Neural progenitor cell (in vitro differentiated cells): ENCODE results near the gene ASPHD2. TPM values are rescaled to one million over a fixed set of nuclear protein-coding genes. Genes with fewer than 3 reads are reported as not detected.

Source experiments
- DNase-seq: peaks from one replicate; pipeline ENCODE4 v3.0.0-alpha.2; 2016; ENCODE audit warnings: low spot score
- H2AFZ ChIP-seq: fragments of 200-600 bp; sonication (generic); replicated peaks from 2 replicates; pipeline ENCODE4 v1.6.1; 2016; ENCODE audit warnings: antibody characterized with exemption
- H3F3A ChIP-seq: fragments of 200-600 bp; sonication (generic); 2 replicates; pipeline ENCODE4 v1.6.1; 2016; ENCODE audit warnings: antibody characterized with exemption, low read depth
- H3K27ac ChIP-seq: fragments of 200-600 bp; sonication (generic); 2 replicates; pipeline ENCODE4 v1.5.1; 2016; ENCODE audit warnings: mild to moderate bottlenecking
- H3K27me3 ChIP-seq: fragments of 200-600 bp; sonication (generic); 2 replicates; pipeline ENCODE4 v1.6.1; 2016; ENCODE audit warnings: mild to moderate bottlenecking, moderate library complexity
- H3K36me3 ChIP-seq: fragments of 200-600 bp; sonication (generic); 2 replicates; pipeline ENCODE4 v1.5.1; 2016
- H3K4me1 ChIP-seq: fragments of 200-600 bp; sonication (generic); 2 replicates; pipeline ENCODE4 v1.6.1; 2016; ENCODE audit warnings: mixed run types
- H3K4me2 ChIP-seq: fragments of 200-600 bp; sonication (generic); 2 replicates; pipeline ENCODE4 v1.6.1; 2016
- H3K4me3 ChIP-seq: fragments of 200-600 bp; sonication (generic); 2 replicates; pipeline ENCODE4 v1.5.1; 2016
- H3K79me2 ChIP-seq: fragments of 200-600 bp; sonication (generic); 2 replicates; pipeline ENCODE4 v1.6.1; 2016; ENCODE audit warnings: low read depth
- H3K9ac ChIP-seq: fragments of 200-600 bp; sonication (generic); 2 replicates; pipeline ENCODE4 v1.6.1; 2016
- H3K9me3 ChIP-seq: fragments of 200-600 bp; sonication (generic); 2 replicates; pipeline ENCODE4 v1.5.1; 2016; ENCODE audit warnings: low read depth
- H4K20me1 ChIP-seq: fragments of 200-600 bp; sonication (generic); 2 replicates; pipeline ENCODE4 v1.6.1; 2016; ENCODE audit warnings: low read depth
- H3K27ac Mint-ChIP-seq: 3 replicates; pipeline ENCODE4 v1.8.0; 2021; ENCODE audit warnings: mixed read lengths
- H3K27me3 Mint-ChIP-seq: 2 replicates; pipeline ENCODE4 v1.8.0; 2022; ENCODE audit warnings: low read depth, mild to moderate bottlenecking, inconsistent platforms, moderate library complexity, mixed read lengths; ENCODE audit not compliant: insufficient read depth
- H3K36me3 Mint-ChIP-seq: 3 replicates; pipeline ENCODE4 v1.8.0; 2021; ENCODE audit warnings: mixed read lengths
- H3K4me1 Mint-ChIP-seq: 3 replicates; pipeline ENCODE4 v1.8.0; 2021; ENCODE audit warnings: mixed read lengths
- H3K4me3 Mint-ChIP-seq: 3 replicates; pipeline ENCODE4 v1.8.0; 2021; ENCODE audit warnings: mild to moderate bottlenecking, moderate library complexity, mixed read lengths
- H3K9me3 Mint-ChIP-seq: 3 replicates; pipeline ENCODE4 v1.8.0; 2020; ENCODE audit warnings: mixed read lengths
- EZH2 ChIP-seq: fragments of 200-600 bp; sonication (generic); IDR thresholded peaks from 2 replicates; pipeline ENCODE4 v1.6.1; 2017; ENCODE audit warnings: antibody characterized with exemption, mild to moderate bottlenecking, moderate library complexity
- EZH2phosphoT487 ChIP-seq: fragments of 200-600 bp; sonication (generic); IDR thresholded peaks from 2 replicates; pipeline ENCODE4 v1.6.1; 2017; ENCODE audit warnings: antibody characterized with exemption
- total RNA-seq: library from RNA; depleted of rRNA; stranded (reverse); fragments of >200 nt; gene quantifications from 2 replicates; pipeline ENCODE4 v1.2.3, GENCODE V29; 2015; ENCODE audit warnings: low replicate concordance
- TF ChIP-seq, protein P1 (sequence below): fragments of 200-600 bp; sonication (generic); IDR thresholded peaks from 2 replicates; pipeline ENCODE4 v1.5.1; 2017; ENCODE audit warnings: antibody characterized with exemption, mild to moderate bottlenecking

The ASPHD2 gene
- total RNA-seq, 1 donor from 2014 or later, result 9.3 TPM

DNA sequence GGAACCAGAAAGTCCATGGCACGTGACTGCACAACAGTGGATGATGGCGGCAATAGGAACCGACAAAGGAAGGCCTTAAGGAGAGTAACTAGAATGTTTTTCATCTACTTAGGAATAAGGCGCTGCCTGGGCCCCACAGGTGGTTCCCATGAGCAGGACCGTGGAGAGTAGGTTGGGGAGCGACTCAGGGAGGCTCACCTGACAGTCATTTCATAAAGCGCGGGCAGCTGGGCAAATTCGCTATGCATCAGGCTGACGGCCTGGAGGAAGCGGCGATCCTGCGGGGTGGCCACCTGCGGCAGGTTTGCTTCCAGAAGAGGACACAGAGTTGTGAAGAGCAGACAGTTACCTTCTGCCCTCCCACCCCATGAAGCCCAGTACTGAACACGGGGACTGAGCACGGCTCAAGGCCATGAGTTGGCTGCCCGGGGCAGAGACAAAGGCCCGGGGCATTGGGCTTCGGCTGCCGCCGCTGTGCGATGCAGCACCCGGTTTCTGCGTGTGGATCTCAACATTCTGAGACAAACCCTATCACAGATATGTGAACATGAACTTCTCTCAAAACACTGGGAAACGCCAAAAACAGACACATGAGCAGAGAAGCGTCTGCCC lies 28.7 kb downstream of the ASPHD2 start:
- Mint-ChIP-seq H3K36me3 (peaks cover 19% of the 10 kb centered on the region), H3K9me3 (no peaks in the 10 kb centered on the region), H3K27ac (no peak overlapping the region), H3K4me3 (no peak overlapping the region), H3K4me1 (peaks cover 25% of the 10 kb centered on the region), H3K27me3 (peaks cover 4% of the 10 kb centered on the region)
- H3K79me2 ChIP-seq, result peaks cover 15% of the 10 kb centered on the region
- no peaks in the 10 kb centered on the region for H3K27me3 ChIP-seq
- H3K4me2 ChIP-seq, result no peak overlapping the region
- no peaks in the 10 kb centered on the region for H3K9me3 ChIP-seq
- no peak for DNase-seq
- no peak overlapping the region for H3K27ac ChIP-seq
- H3K4me1 ChIP-seq, result peaks cover 3% of the 10 kb centered on the region
- peaks cover 37% of the 10 kb centered on the region for H4K20me1 ChIP-seq
- H3K4me3 ChIP-seq, result no peak overlapping the region
- TF ChIP-seq EZH2phosphoT487 (no peak), EZH2 (no peak)
- TF ChIP-seq, protein P1, sequence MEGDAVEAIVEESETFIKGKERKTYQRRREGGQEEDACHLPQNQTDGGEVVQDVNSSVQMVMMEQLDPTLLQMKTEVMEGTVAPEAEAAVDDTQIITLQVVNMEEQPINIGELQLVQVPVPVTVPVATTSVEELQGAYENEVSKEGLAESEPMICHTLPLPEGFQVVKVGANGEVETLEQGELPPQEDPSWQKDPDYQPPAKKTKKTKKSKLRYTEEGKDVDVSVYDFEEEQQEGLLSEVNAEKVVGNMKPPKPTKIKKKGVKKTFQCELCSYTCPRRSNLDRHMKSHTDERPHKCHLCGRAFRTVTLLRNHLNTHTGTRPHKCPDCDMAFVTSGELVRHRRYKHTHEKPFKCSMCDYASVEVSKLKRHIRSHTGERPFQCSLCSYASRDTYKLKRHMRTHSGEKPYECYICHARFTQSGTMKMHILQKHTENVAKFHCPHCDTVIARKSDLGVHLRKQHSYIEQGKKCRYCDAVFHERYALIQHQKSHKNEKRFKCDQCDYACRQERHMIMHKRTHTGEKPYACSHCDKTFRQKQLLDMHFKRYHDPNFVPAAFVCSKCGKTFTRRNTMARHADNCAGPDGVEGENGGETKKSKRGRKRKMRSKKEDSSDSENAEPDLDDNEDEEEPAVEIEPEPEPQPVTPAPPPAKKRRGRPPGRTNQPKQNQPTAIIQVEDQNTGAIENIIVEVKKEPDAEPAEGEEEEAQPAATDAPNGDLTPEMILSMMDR, result no peak
- H3K36me3 ChIP-seq, result no peaks in the 10 kb centered on the region
- no peaks in the 10 kb centered on the region for H3F3A ChIP-seq
- H3K9ac ChIP-seq, result no peak overlapping the region
- H2AFZ ChIP-seq, result no peak overlapping the region

DNA sequence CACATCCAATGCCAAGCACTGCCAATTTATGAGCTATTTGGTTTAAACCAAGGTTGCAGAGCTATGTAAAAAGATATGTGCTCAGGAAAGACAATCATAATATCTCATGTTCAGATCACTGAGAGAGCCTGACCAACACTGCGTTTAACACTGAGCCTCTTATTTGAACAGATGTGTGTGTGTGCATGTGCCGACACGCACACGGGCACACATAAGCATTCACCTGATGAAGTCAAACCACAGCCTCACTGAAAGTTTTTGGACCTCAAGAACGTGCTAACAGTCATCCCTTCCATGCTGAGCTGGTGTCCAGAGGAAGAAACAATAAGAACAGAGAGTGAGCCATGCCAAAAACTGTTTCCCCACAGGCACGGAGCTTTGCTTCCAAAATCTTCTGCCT lies 31.1 kb downstream of the ASPHD2 start:
- no peak for DNase-seq
- Histone ChIP-seq H3K9me3 (no peaks in the 10 kb centered on the region), H3F3A (no peaks in the 10 kb centered on the region), H3K4me1 (peaks cover 12% of the 10 kb centered on the region), H3K36me3 (no peaks in the 10 kb centered on the region), H3K27me3 (no peaks in the 10 kb centered on the region), H4K20me1 (peaks cover 44% of the 10 kb centered on the region), H3K4me3 (no peak overlapping the region), H3K9ac (no peak overlapping the region), H3K27ac (no peak overlapping the region), H3K79me2 (peaks cover 15% of the 10 kb centered on the region), H3K4me2 (no peak overlapping the region), H2AFZ (no peak overlapping the region)
- Mint-ChIP-seq H3K9me3 (no peaks in the 10 kb centered on the region), H3K27ac (no peak overlapping the region), H3K4me3 (no peak overlapping the region), H3K36me3 (peaks cover 26% of the 10 kb centered on the region), H3K4me1 (peaks cover 43% of the 10 kb centered on the region), H3K27me3 (peaks cover 4% of the 10 kb centered on the region)
- TF ChIP-seq, protein P1, result no peak
- TF ChIP-seq EZH2phosphoT487, result no peak
- no peak for TF ChIP-seq EZH2

DNA sequence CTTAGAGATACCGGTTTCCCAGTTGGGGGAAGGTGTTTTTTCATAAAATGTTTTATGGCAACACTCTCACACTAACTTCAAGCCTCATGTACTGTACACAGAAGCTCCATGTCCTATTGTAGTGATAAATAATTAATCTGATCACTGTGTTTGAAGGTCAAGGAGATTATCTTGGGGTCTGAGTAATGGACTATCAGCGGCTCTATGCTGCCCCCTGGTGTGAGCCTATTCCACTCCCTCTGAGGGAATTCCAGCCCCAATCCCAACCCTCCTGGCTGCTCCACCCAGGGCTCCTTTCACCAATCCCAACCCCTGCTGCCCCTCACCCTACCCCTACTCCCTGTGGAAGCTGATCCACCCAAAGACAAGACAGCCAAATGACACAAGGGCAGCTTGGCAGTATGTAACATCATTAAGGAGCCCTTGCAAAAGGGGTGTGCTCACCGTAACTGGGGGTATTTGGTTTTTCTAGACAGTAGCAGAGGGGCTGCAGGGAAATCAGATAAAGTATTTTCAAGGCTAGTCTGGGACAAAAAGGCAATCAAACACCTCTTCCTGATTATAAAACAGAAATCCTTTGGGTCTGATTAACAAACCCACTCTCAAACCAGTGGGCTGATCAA lies 32.2 kb downstream of the ASPHD2 start:
- Histone ChIP-seq H3K79me2 (peaks cover 15% of the 10 kb centered on the region), H3K27me3 (no peaks in the 10 kb centered on the region), H3K4me3 (no peak overlapping the region), H3K36me3 (no peaks in the 10 kb centered on the region), H3K4me1 (peaks cover 12% of the 10 kb centered on the region), H4K20me1 (peaks cover 44% of the 10 kb centered on the region), H2AFZ (no peak overlapping the region), H3K9ac (no peak overlapping the region), H3F3A (no peaks in the 10 kb centered on the region), H3K4me2 (no peak overlapping the region), H3K9me3 (no peaks in the 10 kb centered on the region), H3K27ac (no peak overlapping the region)
- Mint-ChIP-seq H3K36me3 (peaks cover 28% of the 10 kb centered on the region), H3K4me1 (peaks cover 43% of the 10 kb centered on the region), H3K9me3 (no peaks in the 10 kb centered on the region), H3K27ac (peak overlapping the region; percentile 93), H3K4me3 (peak overlapping the region; percentile 58), H3K27me3 (peaks cover 4% of the 10 kb centered on the region)
- TF ChIP-seq EZH2phosphoT487, result no peak
- TF ChIP-seq, protein P1, result peak; percentile 74
- DNase-seq, result peak; percentile 86
